H1 (cell line): Measurements from ENCODE around the gene BTD. TPM values are rescaled to one million over a fixed set of nuclear protein-coding genes. Genes with fewer than 3 reads are reported as not detected.
A peak's percentile ranks its signal among the peaks of the same experiment; 100 is the strongest.

Source experiments
- CTCF ChIA-PET: fragments of 300-600 bp; sonication (Branson Sonifier 250); formaldehyde crosslinking; loops from one replicate; lab custom pipeline; 2021; ENCODE audit not compliant: partially characterized antibody; lab: Charles Lee
- POLR2A ChIA-PET: fragments of 300-600 bp; sonication (Branson Sonifier 250); formaldehyde crosslinking; loops from one replicate; lab custom pipeline; 2021; ENCODE audit warnings: inconsistent platforms; ENCODE audit not compliant: partially characterized antibody; lab: Charles Lee
- DNase-seq, 2 experiments: peaks; one replicate each; pipeline versions ENCODE4 v3.0.0 to v3.0.0-alpha.2; 2010 to 2022; ENCODE audit warnings: low spot score in 2 of 2, low read depth in 1 of 2, mixed read lengths in 1 of 2
- FAIRE-seq: peaks from 2 replicates; lab custom pipeline; 2011; peaks lifted over from hg19 to GRCh38; lab: Jason Lieb, UNC
- H2AFZ ChIP-seq: 2 replicates; pipeline ENCODE4 v1.8.1; 2012; ENCODE audit warnings: low read length, inconsistent platforms
- H2AK5ac ChIP-seq: 2 replicates; pipeline ENCODE4 v1.6.1; 2013; ENCODE audit warnings: low read depth, low read length
- H2BK120ac ChIP-seq: replicated peaks from 2 replicates; pipeline ENCODE3; 2013; ENCODE audit warnings: low read depth, low read length, inconsistent platforms
- H2BK12ac ChIP-seq: 2 replicates; pipeline ENCODE4 v1.6.1; 2013; ENCODE audit warnings: low read depth, low read length
- H2BK15ac ChIP-seq: 2 replicates; pipeline ENCODE4 v1.6.1; 2013; ENCODE audit warnings: low read length
- H2BK20ac ChIP-seq: 2 replicates; pipeline ENCODE4 v1.6.1; 2013; ENCODE audit warnings: low read length
- H2BK5ac ChIP-seq: 2 replicates; pipeline ENCODE4 v1.6.1; 2013; ENCODE audit warnings: low read depth, low read length
- H3K14ac ChIP-seq: 2 replicates; pipeline ENCODE4 v1.6.1; 2013; ENCODE audit warnings: inconsistent platforms; ENCODE audit not compliant: insufficient read length
- H3K18ac ChIP-seq: 2 replicates; pipeline ENCODE4 v1.6.1; 2013; ENCODE audit warnings: low read length; ENCODE audit errors: extremely low read depth
- H3K23ac ChIP-seq: 2 replicates; pipeline ENCODE4 v1.6.1; 2013; ENCODE audit warnings: inconsistent platforms; ENCODE audit not compliant: insufficient read length
- H3K23me2 ChIP-seq: 2 replicates; pipeline ENCODE4 v1.6.1; 2013; ENCODE audit warnings: low read depth, low read length
- H3K27ac ChIP-seq: 2 replicates; pipeline ENCODE4 v1.6.1; 2011; ENCODE audit warnings: low read depth, low read length, inconsistent platforms
- H3K27me3 ChIP-seq, 4 experiments: replicated peaks in 1 of 4; 1 replicate in 1 of 4; 2 replicates in 3 of 4; pipeline versions ENCODE4 v1.6.1 to v1.8.1; 2011 to 2013; ENCODE audit warnings: low read length in 3 of 4, mild to moderate bottlenecking in 3 of 4, inconsistent platforms in 2 of 4, mixed read lengths in 2 of 4, moderate library complexity in 1 of 4; ENCODE audit not compliant: control insufficient read depth in 3 of 4, insufficient read depth in 3 of 4; ENCODE audit errors: extremely low read depth in 1 of 4
- H3K36me3 ChIP-seq, 4 experiments: 2 replicates each; pipeline versions ENCODE4 v1.6.1 to v1.8.1; 2011 to 2013; ENCODE audit warnings: mild to moderate bottlenecking in 4 of 4, low read length in 3 of 4, moderate library complexity in 2 of 4, control low read depth in 1 of 4, inconsistent platforms in 1 of 4; ENCODE audit not compliant: insufficient read depth in 4 of 4, control insufficient read depth in 2 of 4
- H3K4ac ChIP-seq: replicated peaks from 2 replicates; pipeline ENCODE3; 2013; ENCODE audit warnings: low read length, low read depth, mixed read lengths, inconsistent platforms; ENCODE audit not compliant: insufficient read length
- H3K4me1 ChIP-seq, 4 experiments: replicated peaks in 1 of 4; 1 replicate in 1 of 4; 2 replicates in 3 of 4; pipeline versions ENCODE4 v1.6.1 to v1.8.1; 2011 to 2013; ENCODE audit warnings: low read length in 3 of 4, inconsistent platforms in 2 of 4, mixed read lengths in 1 of 4; ENCODE audit not compliant: insufficient read depth in 4 of 4, control insufficient read depth in 3 of 4
- H3K4me2 ChIP-seq, 2 experiments: 2 replicates each; pipeline versions ENCODE4 v1.6.1 to v1.8.1; 2011 to 2013; ENCODE audit warnings: low read depth in 2 of 2, low read length in 2 of 2, control low read depth in 1 of 2, inconsistent platforms in 1 of 2, mild to moderate bottlenecking in 1 of 2; ENCODE audit not compliant: insufficient read depth in 1 of 2
- H3K4me3 ChIP-seq, 4 experiments: fragments of 200-600, 300-600 bp in 1 of 4; sonication (generic), shearing (Covaris generic), sonication (Bioruptor Twin) in 1 of 4; 2 replicates each; pipeline versions ENCODE4 v1.5.1 to v1.8.1; 2011 to 2016; ENCODE audit warnings: low read length in 4 of 4, low read depth in 3 of 4, control low read depth in 2 of 4, inconsistent platforms in 2 of 4, mild to moderate bottlenecking in 2 of 4, mixed read lengths in 1 of 4, moderate library complexity in 1 of 4; ENCODE audit not compliant: insufficient read depth in 2 of 4; ENCODE audit errors: extremely low read depth in 1 of 4
- H3K56ac ChIP-seq: replicated peaks from 2 replicates; pipeline ENCODE3; 2013; ENCODE audit warnings: low read depth, mild to moderate bottlenecking, mixed read lengths, low read length, inconsistent platforms; ENCODE audit not compliant: insufficient read length
- H3K79me1 ChIP-seq: 2 replicates; pipeline ENCODE4 v1.6.1; 2013; ENCODE audit warnings: low read depth, low read length, control low read depth
- H3K79me2 ChIP-seq, 2 experiments: 2 replicates each; pipeline versions ENCODE4 v1.6.1 to v1.8.1; 2012 to 2013; ENCODE audit warnings: low read length in 2 of 2, mild to moderate bottlenecking in 2 of 2, inconsistent platforms in 1 of 2; ENCODE audit not compliant: insufficient read depth in 2 of 2, control insufficient read depth in 1 of 2
- H3K9ac ChIP-seq, 4 experiments: replicated peaks in 1 of 4; 1 replicate in 1 of 4; 2 replicates in 3 of 4; pipeline versions ENCODE4 v1.6.1 to v1.8.1; 2011 to 2013; ENCODE audit warnings: low read depth in 3 of 4, low read length in 3 of 4, control low read depth in 2 of 4, mild to moderate bottlenecking in 2 of 4, moderate library complexity in 2 of 4, inconsistent platforms in 1 of 4; ENCODE audit errors: extremely low read depth in 1 of 4
- H3K9me3 ChIP-seq, 2 experiments: 2 replicates each; pipeline versions ENCODE4 v1.6.1 to v1.8.1; 2012 to 2013; ENCODE audit warnings: mild to moderate bottlenecking in 2 of 2, moderate library complexity in 2 of 2, control low read depth in 1 of 2, inconsistent platforms in 1 of 2, low read depth in 1 of 2, low read length in 1 of 2, mixed read lengths in 1 of 2; ENCODE audit not compliant: insufficient read depth in 2 of 2
- H4K20me1 ChIP-seq, 2 experiments: replicated peaks in 1 of 2; 2 replicates each; pipeline versions ENCODE3 to v1.8.1; 2011 to 2013; ENCODE audit warnings: inconsistent platforms in 2 of 2, low read length in 2 of 2, mild to moderate bottlenecking in 1 of 2; ENCODE audit not compliant: insufficient read depth in 2 of 2, control insufficient read depth in 1 of 2
- H4K5ac ChIP-seq: 2 replicates; pipeline ENCODE4 v1.6.1; 2013; ENCODE audit warnings: low read length, low read depth, mixed read lengths, inconsistent platforms; ENCODE audit not compliant: insufficient read length
- H4K8ac ChIP-seq: 2 replicates; pipeline ENCODE4 v1.8.0; 2013; ENCODE audit warnings: mild to moderate bottlenecking, moderate library complexity, low read length, inconsistent platforms; ENCODE audit not compliant: insufficient read depth; ENCODE audit errors: extremely low read depth
- H4K91ac ChIP-seq: replicated peaks from 2 replicates; pipeline ENCODE3; 2013; ENCODE audit warnings: low read length, mixed read lengths, inconsistent platforms; ENCODE audit not compliant: insufficient read length
- EP300 ChIP-seq, 2 experiments: IDR thresholded peaks; 1 replicate in 1 of 2; 2 replicates in 1 of 2; pipeline ENCODE4 v1.6.1; 2011 to 2012; ENCODE audit warnings: low read depth in 2 of 2, low read length in 2 of 2, mild to moderate bottlenecking in 2 of 2, borderline replicate concordance in 1 of 2, inconsistent platforms in 1 of 2, moderate library complexity in 1 of 2
- RBBP5 ChIP-seq: IDR thresholded peaks from 2 replicates; pipeline ENCODE4 v1.7.1; 2012; ENCODE audit warnings: low read depth, mild to moderate bottlenecking, inconsistent platforms, low read length, moderate library complexity, borderline replicate concordance
- SP1 ChIP-seq: IDR thresholded peaks from 2 replicates; pipeline ENCODE4 v1.6.1; 2011; ENCODE audit warnings: low read depth, low read length
- WGBS, 2 experiments: shearing (Covaris generic) in 1 of 2; methylation state at CpG; one replicate each; pipeline versions ENCODE4 v1.1.6 to v1.1.7; 2013 to 2015; ENCODE audit warnings: low lambda C conversion rate in 2 of 2, mixed read lengths in 2 of 2, inconsistent platforms in 1 of 2, low coverage in 1 of 2, missing lambda C conversion rate in 1 of 2; ENCODE audit not compliant: insufficient replicate concordance in 2 of 2, insufficient coverage in 1 of 2, insufficient read length in 1 of 2; ENCODE audit errors: extremely low coverage in 1 of 2, missing lambda C conversion rate in 1 of 2; 5-methylcytosine and 5-hydroxymethylcytosine counted together
- polyA plus RNA-seq, 7 experiments: library from polyadenylated mRNA; depleted of rRNA in 3 of 7; stranded (reverse) in 5 of 7; unstranded in 2 of 7; fragments of >200 nt in 5 of 7; fragments of 200-250 nt in 2 of 7; gene quantifications; 1 replicate in 5 of 7; 2 replicates in 1 of 7; 4 replicates in 1 of 7; pipeline versions ENCODE4 v1.2.1 to v1.2.3, GENCODE V29; 2011 to 2013; ENCODE audit warnings: missing spikeins in 2 of 7, mixed read lengths in 2 of 7
- total RNA-seq: library from RNA; stranded (reverse); fragmentation: NEBNext Ultra II Directional; extraction: Animal tissue kit (Norgen Biotek cat#: 25700); gene quantifications from 2 replicates; pipeline ENCODE4 v1.2.1, GENCODE V29; 2021

Gene BTD
- total and polyA plus RNA-seq, 2 of the 8 experiments (the other 6 are each of a cell fraction or from before 2014, with no cell fraction given) = 21.8 to 36.7 TPM

DNA sequence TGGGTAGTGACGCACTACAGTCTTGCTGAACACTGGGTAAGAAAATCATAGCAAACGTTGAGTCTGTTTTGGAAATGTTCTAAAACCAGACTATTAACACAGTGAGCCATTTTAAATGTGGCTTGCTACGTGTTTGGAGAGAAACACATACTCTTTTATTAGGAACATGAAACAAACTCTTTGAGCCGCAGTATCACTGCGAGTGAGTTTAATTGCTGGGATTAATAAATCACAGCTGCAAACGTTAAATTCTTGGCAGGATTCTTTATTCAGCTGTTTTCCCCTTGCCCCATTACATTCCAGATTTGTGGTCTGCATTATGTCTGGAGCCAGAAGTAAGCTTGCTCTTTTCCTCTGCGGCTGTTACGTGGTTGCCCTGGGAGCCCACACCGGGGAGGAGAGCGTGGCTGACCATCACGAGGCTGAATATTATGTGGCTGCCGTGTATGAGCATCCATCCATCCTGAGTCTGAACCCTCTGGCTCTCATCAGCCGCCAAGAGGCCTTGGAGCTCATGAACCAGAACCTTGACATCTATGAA, 33.6 kb downstream of the BTD start:
- H3K9ac ChIP-seq = no peak overlapping the region
- H2AK5ac ChIP-seq = no peak overlapping the region
- ChIA-PET CTCF (interaction anchor here (0.8 to 1.1 kb wide), 2 partner anchors 29 to 177 kb away, joined by 3 read pairs; no protein-coding TSS in a partner anchor), POLR2A (interaction anchor here (0.6 to 3.2 kb wide), 4 partner anchors 14 to 36 kb away, joined by 3 to 12 read pairs (median 4); partner anchors contain the start of genes BTD and HACL1)
- no peak overlapping the region for H3K4me2 ChIP-seq
- no peak overlapping the region for H3K23ac ChIP-seq
- H2BK20ac ChIP-seq = peak overlapping the region; percentile 62; the same call in 1 of the 2 replicates
- H2AFZ ChIP-seq = no peak overlapping the region
- no peaks in the 10 kb centered on the region for H4K20me1 ChIP-seq
- peak overlapping the region; percentile 72 for H2BK120ac ChIP-seq
- no peak overlapping the region for H4K91ac ChIP-seq
- peak overlapping the region; percentile 31 for H4K5ac ChIP-seq
- H3K9me3 ChIP-seq = no peaks in the 10 kb centered on the region
- no peak overlapping the region for H3K18ac ChIP-seq
- no peak for DNase-seq
- H3K56ac ChIP-seq = no peak overlapping the region
- no peak overlapping the region for H3K14ac ChIP-seq
- H3K27me3 ChIP-seq = no peaks in the 10 kb centered on the region
- WGBS, 2 experiments = 88% methylated on average over 13 of the region's 13 CpGs; no CpG with 5 or more reads in 1 of the 2 experiments
- no peaks in the 10 kb centered on the region for H3K79me1 ChIP-seq
- H3K4ac ChIP-seq = peak overlapping the region; percentile 39
- no peaks in the 10 kb centered on the region for H3K23me2 ChIP-seq
- no peaks in the 10 kb centered on the region for H3K79me2 ChIP-seq
- TF ChIP-seq SP1 = no peak
- TF ChIP-seq EP300 (IDR thresholded peaks at IDR 0.05; ENCODE audit: borderline replicate concordance in 1 of 2, low read depth in 2 of 2, low read length in 2 of 2) = no peak
- no peak for TF ChIP-seq RBBP5
- H2BK12ac ChIP-seq = peak overlapping the region; percentile 72; the same call in 1 of the 2 replicates
- no peak for FAIRE-seq
- peaks cover 15 to 47% (median 28%) of the 10 kb centered on the region in 4 experiments for H3K4me1 ChIP-seq
- H2BK5ac ChIP-seq = peak overlapping the region; percentile 38; the same call in 1 of the 2 replicates
- no peak overlapping the region for H2BK15ac ChIP-seq
- H3K36me3 ChIP-seq = no peaks in the 10 kb centered on the region
- H3K4me3 ChIP-seq = no peak overlapping the region
- no peak overlapping the region for H3K27ac ChIP-seq
- H4K8ac ChIP-seq = no peak overlapping the region
